ENCODE data around the gene KRT7.

DNA sequence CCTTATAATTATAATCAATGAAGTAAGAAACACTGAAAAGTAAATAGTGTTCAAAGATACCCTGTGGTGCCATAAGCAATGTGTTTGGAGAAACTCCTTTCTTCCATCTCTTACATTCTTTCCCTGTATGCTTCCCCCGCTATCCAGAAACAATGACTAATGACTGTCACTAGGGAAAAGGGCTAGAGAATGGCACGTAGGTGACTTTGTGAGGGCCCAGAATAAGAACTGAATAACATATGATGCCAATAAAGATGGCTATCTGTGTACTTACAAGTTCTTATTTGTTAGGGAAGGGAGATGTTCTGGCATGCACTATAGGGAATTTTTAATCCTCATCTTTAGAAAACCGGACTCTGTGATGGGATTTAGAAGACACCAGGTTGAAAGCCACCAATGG is 4.7 kb upstream of the KRT7 start:
- TF ChIP-seq, protein P1, sequence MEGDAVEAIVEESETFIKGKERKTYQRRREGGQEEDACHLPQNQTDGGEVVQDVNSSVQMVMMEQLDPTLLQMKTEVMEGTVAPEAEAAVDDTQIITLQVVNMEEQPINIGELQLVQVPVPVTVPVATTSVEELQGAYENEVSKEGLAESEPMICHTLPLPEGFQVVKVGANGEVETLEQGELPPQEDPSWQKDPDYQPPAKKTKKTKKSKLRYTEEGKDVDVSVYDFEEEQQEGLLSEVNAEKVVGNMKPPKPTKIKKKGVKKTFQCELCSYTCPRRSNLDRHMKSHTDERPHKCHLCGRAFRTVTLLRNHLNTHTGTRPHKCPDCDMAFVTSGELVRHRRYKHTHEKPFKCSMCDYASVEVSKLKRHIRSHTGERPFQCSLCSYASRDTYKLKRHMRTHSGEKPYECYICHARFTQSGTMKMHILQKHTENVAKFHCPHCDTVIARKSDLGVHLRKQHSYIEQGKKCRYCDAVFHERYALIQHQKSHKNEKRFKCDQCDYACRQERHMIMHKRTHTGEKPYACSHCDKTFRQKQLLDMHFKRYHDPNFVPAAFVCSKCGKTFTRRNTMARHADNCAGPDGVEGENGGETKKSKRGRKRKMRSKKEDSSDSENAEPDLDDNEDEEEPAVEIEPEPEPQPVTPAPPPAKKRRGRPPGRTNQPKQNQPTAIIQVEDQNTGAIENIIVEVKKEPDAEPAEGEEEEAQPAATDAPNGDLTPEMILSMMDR (IDR thresholded peaks at IDR 0.05): no peak
- TF ChIP-seq POLR2A (IDR thresholded peaks at IDR 0.05): no peak

Data from body of pancreas (tissue), 4 donors.